Progenitor cell of endocrine pancreas (in vitro differentiated cells): Measurements from ENCODE around the gene TLK1. TPM values are rescaled to one million over a fixed set of nuclear protein-coding genes. Genes with fewer than 3 reads are reported as not detected.

ENCODE experiments used
- DNase-seq: peaks from one replicate; pipeline ENCODE4 v3.0.0; 2021; ENCODE audit warnings: low spot score; ENCODE audit not compliant: unreplicated experiment
- H3K27ac Mint-ChIP-seq: 2 replicates; pipeline ENCODE4 v1.8.0; 2021; ENCODE audit warnings: mild to moderate bottlenecking, moderate library complexity, mixed read lengths
- H3K27me3 Mint-ChIP-seq: 2 replicates; pipeline ENCODE4 v1.8.0; 2021; ENCODE audit warnings: mixed read lengths
- H3K36me3 Mint-ChIP-seq: 2 replicates; pipeline ENCODE4 v1.8.0; 2022; ENCODE audit warnings: mixed read lengths; ENCODE audit not compliant: insufficient read depth
- H3K4me1 Mint-ChIP-seq: 2 replicates; pipeline ENCODE4 v1.8.0; 2021; ENCODE audit warnings: low read depth, mixed read lengths
- H3K4me3 Mint-ChIP-seq: 2 replicates; pipeline ENCODE4 v1.8.0; 2021; ENCODE audit warnings: low read depth, mild to moderate bottlenecking, moderate library complexity, mixed read lengths
- H3K9me3 Mint-ChIP-seq: 2 replicates; pipeline ENCODE4 v1.8.0; 2021; ENCODE audit warnings: low read depth, mixed read lengths
- total RNA-seq: library from RNA; stranded (reverse); gene quantifications from 2 replicates; pipeline ENCODE4 v1.2.1, GENCODE V29; 2021
- TF ChIP-seq, protein P1 (sequence below): fragments of 200-600 bp; sonication (generic); IDR thresholded peaks from one replicate; pipeline ENCODE4 v1.5.0; 2021; ENCODE audit warnings: antibody characterized with exemption, mild to moderate bottlenecking; ENCODE audit not compliant: unreplicated experiment

Gene TLK1
- total RNA-seq, 1 donor from 2014 or later, result 75.2 TPM

DNA sequence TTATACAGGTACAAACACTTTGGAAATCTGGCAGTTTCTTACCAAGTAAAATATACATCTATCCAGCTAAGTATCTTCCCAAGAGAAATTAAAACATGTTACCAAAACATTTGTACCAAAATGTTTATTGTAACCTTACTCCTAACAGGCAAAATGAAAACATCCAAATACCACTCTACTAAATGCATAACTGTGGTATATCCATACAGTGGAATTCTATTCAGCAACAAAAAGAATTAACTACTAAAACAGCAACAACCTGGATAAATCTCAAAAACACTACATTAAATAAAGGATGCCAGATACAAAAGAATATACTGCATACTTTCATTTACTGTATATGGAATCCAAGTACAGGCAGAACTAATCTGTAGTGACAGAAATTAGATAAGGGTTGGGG, 51.1 kb downstream of the TLK1 start:
- H3K27me3 Mint-ChIP-seq, result no peaks in the 10 kb centered on the region
- H3K9me3 Mint-ChIP-seq, result peaks cover 4% of the 10 kb centered on the region
- DNase-seq, result no peak
- peaks cover 20% of the 10 kb centered on the region for H3K4me1 Mint-ChIP-seq
- no peak overlapping the region for H3K4me3 Mint-ChIP-seq
- TF ChIP-seq, protein P1, sequence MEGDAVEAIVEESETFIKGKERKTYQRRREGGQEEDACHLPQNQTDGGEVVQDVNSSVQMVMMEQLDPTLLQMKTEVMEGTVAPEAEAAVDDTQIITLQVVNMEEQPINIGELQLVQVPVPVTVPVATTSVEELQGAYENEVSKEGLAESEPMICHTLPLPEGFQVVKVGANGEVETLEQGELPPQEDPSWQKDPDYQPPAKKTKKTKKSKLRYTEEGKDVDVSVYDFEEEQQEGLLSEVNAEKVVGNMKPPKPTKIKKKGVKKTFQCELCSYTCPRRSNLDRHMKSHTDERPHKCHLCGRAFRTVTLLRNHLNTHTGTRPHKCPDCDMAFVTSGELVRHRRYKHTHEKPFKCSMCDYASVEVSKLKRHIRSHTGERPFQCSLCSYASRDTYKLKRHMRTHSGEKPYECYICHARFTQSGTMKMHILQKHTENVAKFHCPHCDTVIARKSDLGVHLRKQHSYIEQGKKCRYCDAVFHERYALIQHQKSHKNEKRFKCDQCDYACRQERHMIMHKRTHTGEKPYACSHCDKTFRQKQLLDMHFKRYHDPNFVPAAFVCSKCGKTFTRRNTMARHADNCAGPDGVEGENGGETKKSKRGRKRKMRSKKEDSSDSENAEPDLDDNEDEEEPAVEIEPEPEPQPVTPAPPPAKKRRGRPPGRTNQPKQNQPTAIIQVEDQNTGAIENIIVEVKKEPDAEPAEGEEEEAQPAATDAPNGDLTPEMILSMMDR, result no peak
- peaks cover 13% of the 10 kb centered on the region for H3K36me3 Mint-ChIP-seq
- H3K27ac Mint-ChIP-seq, result no peak overlapping the region

DNA sequence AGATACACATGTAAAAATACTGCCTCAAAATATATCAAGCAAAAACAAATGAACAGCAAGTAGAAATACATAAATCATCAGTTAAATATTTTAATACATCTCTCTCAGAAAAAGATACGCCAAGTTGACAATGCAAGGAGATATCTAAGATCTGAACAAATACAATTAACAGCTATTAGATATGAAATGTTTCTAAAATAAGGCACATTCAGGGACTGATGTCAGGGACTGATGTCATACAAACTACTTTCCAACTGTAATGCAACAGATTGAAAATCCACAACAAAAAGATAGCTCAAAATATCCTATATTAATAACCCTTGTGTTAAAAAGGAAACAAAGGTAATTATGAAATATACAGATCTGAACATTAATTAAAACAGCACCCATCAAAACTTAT, 51.7 kb downstream of the TLK1 start:
- no peak overlapping the region for H3K4me3 Mint-ChIP-seq
- H3K36me3 Mint-ChIP-seq, result peaks cover 13% of the 10 kb centered on the region
- H3K27me3 Mint-ChIP-seq, result no peaks in the 10 kb centered on the region

GRCh38 chr2:171107803-171108202, 52.9 kb downstream of the TLK1 start:
- DNase-seq, result no peak
- TF ChIP-seq, protein P1, result no peak
- Mint-ChIP-seq H3K4me3 (no peak overlapping the region), H3K27me3 (no peaks in the 10 kb centered on the region), H3K36me3 (peaks cover 12% of the 10 kb centered on the region), H3K27ac (no peak overlapping the region), H3K4me1 (peaks cover 25% of the 10 kb centered on the region), H3K9me3 (peaks cover 4% of the 10 kb centered on the region)

More for the DNA sequence above, 51.7 kb downstream of the TLK1 start:
- no peak for DNase-seq
- Mint-ChIP-seq H3K27ac (peak overlapping the region; percentile 86), H3K4me1 (peaks cover 20% of the 10 kb centered on the region), H3K9me3 (peaks cover 4% of the 10 kb centered on the region)
- TF ChIP-seq, protein P1, result no peak

DNA sequence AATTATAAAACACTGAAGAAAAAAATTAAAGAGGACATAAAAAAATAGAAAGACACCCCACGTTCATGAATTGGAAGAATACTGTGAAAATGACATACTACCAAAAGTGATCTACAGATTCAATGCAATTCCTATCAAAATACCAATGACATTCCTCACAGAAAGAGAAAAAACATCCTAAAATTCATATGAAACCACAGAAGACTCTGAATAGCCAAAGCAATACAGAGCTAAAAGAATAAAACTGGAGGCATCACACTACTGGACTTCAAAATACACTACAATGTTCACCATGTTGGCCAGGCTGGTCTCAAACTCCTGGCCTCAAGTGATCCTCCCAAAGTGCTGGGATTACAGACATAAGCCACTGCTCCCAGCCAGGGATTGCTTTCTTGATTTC, 56.3 kb downstream of the TLK1 start:
- DNase-seq, result no peak
- H3K9me3 Mint-ChIP-seq, result peaks cover 12% of the 10 kb centered on the region
- H3K27me3 Mint-ChIP-seq, result no peaks in the 10 kb centered on the region
- TF ChIP-seq, protein P1, result no peak
- no peak overlapping the region for H3K27ac Mint-ChIP-seq
- peaks cover 16% of the 10 kb centered on the region for H3K36me3 Mint-ChIP-seq
- peaks cover 28% of the 10 kb centered on the region for H3K4me1 Mint-ChIP-seq
- H3K4me3 Mint-ChIP-seq, result no peak overlapping the region

DNA sequence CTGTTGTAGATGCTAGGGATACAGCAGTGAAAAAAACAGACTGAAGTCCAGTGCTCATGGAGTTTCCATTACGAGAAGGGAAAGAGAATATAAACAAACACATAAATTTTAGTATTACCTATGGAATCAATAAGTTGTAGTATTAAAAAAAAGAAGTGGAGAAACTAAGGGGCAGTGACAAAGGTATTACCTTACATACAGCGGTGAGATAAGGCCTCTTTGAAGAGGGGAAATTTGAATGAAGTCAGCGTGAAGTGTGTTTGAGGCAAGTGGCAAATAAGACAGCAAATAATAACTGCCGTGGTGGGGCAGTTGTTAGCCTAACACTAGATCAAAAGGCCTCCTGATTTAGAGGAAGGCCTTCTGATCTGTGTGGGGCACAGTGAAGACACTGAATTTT, 57.9 kb downstream of the TLK1 start:
- H3K27ac Mint-ChIP-seq, result no peak overlapping the region
- no peak for DNase-seq
- H3K36me3 Mint-ChIP-seq, result peaks cover 31% of the 10 kb centered on the region
- no peaks in the 10 kb centered on the region for H3K27me3 Mint-ChIP-seq
- H3K9me3 Mint-ChIP-seq, result peaks cover 27% of the 10 kb centered on the region
- no peak overlapping the region for H3K4me3 Mint-ChIP-seq
- peaks cover 28% of the 10 kb centered on the region for H3K4me1 Mint-ChIP-seq
- TF ChIP-seq, protein P1, result no peak
